Adipocyte (in vitro differentiated cells): ENCODE data around the gene ERC1.
A peak's percentile ranks its signal among the peaks of the same experiment; 100 is the strongest.

Experiments
- DNase-seq: peaks from one replicate; pipeline ENCODE4 v3.0.0-alpha.2; 2015; ENCODE audit warnings: low read depth
- H3K27me3 ChIP-seq: replicated peaks from 2 replicates; pipeline ENCODE4 v1.7.0; 2013; ENCODE audit warnings: mild to moderate bottlenecking, low read length, moderate library complexity; ENCODE audit not compliant: control insufficient read depth, insufficient read depth
- H3K36me3 ChIP-seq: 2 replicates; pipeline ENCODE4 v1.7.0; 2013; ENCODE audit warnings: low read length, mild to moderate bottlenecking, moderate library complexity; ENCODE audit not compliant: control insufficient read depth, insufficient read depth, severe bottlenecking
- H3K4me1 ChIP-seq: 2 replicates; pipeline ENCODE4 v1.7.0; 2013; ENCODE audit warnings: mild to moderate bottlenecking, low read length, moderate library complexity; ENCODE audit not compliant: control insufficient read depth, insufficient read depth
- H3K4me3 ChIP-seq: 2 replicates; pipeline ENCODE4 v1.7.0; 2013; ENCODE audit warnings: mild to moderate bottlenecking, low read length, moderate library complexity
- H3K9ac ChIP-seq: 2 replicates; pipeline ENCODE4 v1.7.0; 2013; ENCODE audit warnings: mild to moderate bottlenecking, low read length, moderate library complexity
- H3K9me3 ChIP-seq: 2 replicates; pipeline ENCODE4 v1.7.0; 2013; ENCODE audit warnings: mild to moderate bottlenecking, low read length, moderate library complexity; ENCODE audit not compliant: control insufficient read depth

The ERC1 gene

DNA sequence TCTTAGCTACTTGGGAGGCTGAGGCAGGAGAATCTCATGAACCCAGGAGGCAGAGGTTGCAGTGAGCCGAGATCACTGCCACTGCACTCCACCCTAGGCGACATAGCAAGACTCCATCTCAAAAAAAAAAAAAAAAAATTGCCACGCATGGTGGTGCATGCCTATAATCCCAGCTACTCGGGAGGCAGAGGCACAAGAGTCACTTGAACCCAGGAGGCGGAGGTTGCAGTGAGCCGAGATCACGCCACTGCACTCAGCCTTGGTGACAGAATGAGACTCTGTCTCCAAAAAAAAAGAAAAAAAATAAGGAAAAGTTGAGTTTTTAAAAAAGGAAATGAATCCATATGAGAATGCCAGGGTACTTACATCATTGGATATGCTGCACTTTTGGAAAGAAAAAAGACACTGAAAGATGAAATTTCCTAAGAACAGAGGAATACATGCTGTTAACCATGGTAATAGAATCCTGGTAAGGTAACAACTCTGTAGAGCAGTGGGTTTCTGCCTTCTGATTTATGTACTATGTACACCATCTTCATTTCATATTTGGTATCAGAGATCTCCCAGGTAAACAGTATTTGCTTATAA, 222.7 kb downstream of the ERC1 start:
- no peak for DNase-seq
- Histone ChIP-seq H3K9ac (no peak overlapping the region), H3K4me1 (peaks cover 19% of the 10 kb centered on the region), H3K27me3 (no peaks in the 10 kb centered on the region), H3K9me3 (no peaks in the 10 kb centered on the region), H3K4me3 (no peak overlapping the region), H3K36me3 (no peaks in the 10 kb centered on the region)

- Histone ChIP-seq H3K9me3 (no peaks in the 10 kb centered on the region), H3K4me3 (peak overlapping the region; percentile 26), H3K36me3 (no peaks in the 10 kb centered on the region), H3K4me1 (peaks cover 19% of the 10 kb centered on the region), H3K9ac (peak overlapping the region; percentile 32), H3K27me3 (no peaks in the 10 kb centered on the region)
- DNase-seq, result peak; percentile 22
Measured at GRCh38 chr12:1216560-1216959, 225.5 kb downstream of the ERC1 start.

DNA sequence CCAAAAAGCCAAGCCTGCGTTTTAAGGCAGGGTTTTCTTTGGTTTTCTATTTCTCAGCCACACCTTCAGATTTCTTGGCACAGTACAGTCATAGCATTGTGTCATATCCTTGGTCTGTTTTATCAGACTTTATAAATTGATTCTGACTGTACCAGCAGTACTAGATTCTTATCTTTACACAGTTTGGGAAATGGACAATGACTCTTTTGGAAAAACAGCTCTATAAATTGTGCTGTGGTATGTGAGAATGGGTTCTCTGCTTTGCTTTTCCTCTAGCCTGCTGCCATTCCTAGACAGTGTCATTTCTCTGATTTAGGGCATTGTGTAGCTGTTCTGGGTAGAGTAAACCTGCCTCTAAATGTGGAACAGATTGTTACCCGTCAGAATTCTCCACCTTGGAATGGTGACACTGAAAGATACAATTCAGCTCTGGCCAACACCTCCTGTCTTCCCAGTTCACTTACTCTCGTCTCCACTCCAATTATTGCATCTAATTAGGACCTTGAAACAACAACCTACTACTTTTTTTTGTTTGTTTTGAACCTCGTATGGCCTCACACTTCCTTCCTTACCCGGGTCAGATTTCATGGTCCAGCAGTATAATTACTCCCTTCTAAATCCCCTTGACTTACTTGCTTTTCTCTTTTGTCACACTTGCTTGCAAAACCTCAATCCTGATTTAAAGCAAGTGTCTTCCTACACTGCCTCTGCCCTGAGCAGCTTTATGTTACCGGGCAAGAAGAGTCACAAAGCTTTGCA, 226.3 kb downstream of the ERC1 start:
- Histone ChIP-seq H3K27me3 (no peaks in the 10 kb centered on the region), H3K9ac (peak overlapping the region; percentile 32), H3K4me3 (peak overlapping the region; percentile 51), H3K4me1 (peaks cover 19% of the 10 kb centered on the region), H3K9me3 (no peaks in the 10 kb centered on the region), H3K36me3 (no peaks in the 10 kb centered on the region)
- peak; percentile 92 for DNase-seq

DNA sequence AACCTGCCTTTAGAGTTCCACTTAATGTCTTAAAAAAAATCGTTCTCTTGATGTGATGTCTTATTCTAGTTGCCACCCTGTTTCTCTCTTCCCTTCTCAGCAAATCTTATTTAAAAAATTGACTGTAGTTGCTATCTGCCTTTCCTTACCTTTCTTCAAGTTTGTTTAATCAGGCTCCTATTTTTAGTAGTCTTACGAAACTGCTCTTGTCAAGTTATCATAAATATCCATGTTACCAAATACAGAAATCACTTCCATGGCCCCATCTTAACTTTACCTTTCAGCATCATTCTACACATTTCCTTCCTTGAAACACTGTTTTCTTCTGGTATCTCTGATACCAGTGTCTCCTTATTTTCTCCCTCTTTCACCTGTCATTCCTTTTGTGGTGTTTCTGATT, 227.3 kb downstream of the ERC1 start:
- peak; percentile 18 for DNase-seq
- no peaks in the 10 kb centered on the region for H3K36me3 ChIP-seq
- no peak overlapping the region for H3K4me3 ChIP-seq
- H3K4me1 ChIP-seq, result peaks cover 19% of the 10 kb centered on the region
- no peaks in the 10 kb centered on the region for H3K27me3 ChIP-seq
- no peak overlapping the region for H3K9ac ChIP-seq
- no peaks in the 10 kb centered on the region for H3K9me3 ChIP-seq

DNA sequence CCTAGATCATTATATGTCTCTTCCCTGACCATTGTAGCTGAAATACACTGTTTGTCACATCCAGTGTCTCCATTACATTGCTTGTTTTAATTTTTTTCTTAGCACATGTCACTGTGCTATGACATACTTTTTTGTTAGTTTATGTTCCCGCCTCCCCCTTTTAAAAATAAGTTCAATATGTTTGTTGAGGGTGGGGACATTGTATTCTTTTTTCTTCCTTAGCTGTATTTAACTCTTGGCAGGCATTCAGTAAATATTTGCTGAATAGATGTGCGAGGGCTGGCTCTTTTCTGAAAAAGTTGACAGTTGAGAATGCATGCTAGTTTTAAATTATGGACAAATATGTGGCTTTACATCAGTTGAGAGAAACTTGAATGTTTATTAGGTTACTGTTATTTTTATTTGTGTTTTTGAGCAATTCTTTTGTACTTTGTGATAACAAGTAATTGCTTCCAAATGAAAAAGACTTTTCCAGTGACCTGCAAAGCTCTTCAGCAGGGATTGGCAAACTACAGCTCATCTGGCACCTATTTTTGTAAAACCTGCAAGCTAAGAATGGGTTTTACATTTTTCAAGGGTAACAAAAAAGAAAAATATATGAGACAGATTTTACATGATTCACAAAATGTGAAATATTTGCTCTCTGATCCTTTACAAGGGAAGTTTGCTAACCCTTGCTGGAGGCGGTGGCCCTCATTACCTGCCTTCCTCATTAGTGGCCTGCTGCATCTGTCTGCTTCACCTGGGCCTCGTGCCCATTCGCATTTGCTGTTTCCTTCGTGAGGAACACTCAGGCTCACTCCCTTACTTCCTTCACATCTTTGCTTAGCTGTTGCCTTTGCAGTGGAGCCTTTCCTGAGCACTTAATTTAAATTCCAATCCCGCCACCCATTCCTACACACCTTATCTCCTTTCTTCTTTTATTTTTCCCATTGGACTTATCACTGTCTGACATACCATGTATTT, 229.4 kb downstream of the ERC1 start:
- Histone ChIP-seq H3K9ac (no peak overlapping the region), H3K27me3 (no peaks in the 10 kb centered on the region), H3K4me1 (peaks cover 19% of the 10 kb centered on the region), H3K4me3 (no peak overlapping the region), H3K36me3 (no peaks in the 10 kb centered on the region), H3K9me3 (no peaks in the 10 kb centered on the region)
- peak; percentile 80 for DNase-seq

DNA sequence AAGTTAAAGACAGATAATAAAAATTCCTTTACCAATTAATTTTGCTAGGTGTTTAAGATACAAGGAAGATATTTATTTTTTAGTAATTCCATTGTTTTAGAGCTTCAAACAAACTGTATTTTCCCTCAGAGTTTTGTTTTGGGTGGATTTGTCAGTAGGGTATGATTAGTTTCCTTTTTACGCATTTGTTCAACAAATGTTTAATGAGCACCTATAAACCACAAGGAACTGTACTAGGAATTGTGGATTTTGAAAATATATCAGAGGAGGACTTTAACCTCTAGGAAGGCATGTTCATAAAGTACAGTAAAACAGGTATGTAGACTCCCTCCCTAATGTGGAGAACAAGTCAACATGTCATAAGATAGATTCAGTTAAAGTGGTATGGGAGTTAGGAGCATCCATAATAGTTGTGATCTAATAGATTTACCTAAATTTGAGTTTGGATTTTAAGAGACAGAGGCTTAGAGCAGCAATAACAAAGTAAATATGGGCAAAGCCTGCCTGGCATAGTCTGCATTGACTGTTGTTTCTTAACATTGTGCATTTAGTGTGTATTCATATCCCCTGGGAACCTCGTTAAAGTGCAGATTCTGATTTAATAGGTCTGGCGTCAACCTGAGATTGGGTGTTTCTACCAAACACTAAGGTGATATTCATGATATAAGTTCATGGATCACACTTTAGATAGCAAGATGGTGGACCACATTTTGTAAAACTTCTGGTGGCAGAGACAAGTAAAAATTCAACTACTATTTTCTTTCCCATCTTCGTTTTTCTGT, 232.0 kb downstream of the ERC1 start:
- no peaks in the 10 kb centered on the region for H3K36me3 ChIP-seq
- no peak for DNase-seq
- no peak overlapping the region for H3K9ac ChIP-seq
- H3K9me3 ChIP-seq, result no peaks in the 10 kb centered on the region
- H3K4me3 ChIP-seq, result no peak overlapping the region
- H3K27me3 ChIP-seq, result no peaks in the 10 kb centered on the region
- peaks cover 5% of the 10 kb centered on the region for H3K4me1 ChIP-seq

DNA sequence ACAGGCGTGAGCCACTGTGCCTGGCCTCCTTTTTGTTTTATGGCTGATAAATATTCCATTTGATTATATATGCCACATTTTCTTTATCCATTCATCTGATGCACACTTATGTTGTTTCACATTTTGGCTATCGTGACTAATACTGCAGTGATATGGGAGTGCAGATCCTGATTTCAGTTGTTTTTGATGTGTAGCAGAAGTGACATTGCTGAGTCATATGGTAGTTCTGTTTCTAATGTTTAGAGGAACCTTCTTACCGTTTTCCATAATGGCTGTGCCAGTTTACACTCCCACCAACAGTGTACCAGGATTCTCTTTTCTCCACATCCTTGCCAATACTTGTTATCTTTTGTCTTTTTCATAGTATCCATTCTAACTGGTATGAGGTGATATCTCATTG, 235.9 kb downstream of the ERC1 start:
- H3K9me3 ChIP-seq, result no peaks in the 10 kb centered on the region
- no peaks in the 10 kb centered on the region for H3K36me3 ChIP-seq
- no peaks in the 10 kb centered on the region for H3K4me1 ChIP-seq
- no peak overlapping the region for H3K9ac ChIP-seq
- H3K27me3 ChIP-seq, result no peaks in the 10 kb centered on the region
- no peak for DNase-seq
- H3K4me3 ChIP-seq, result no peak overlapping the region

DNA sequence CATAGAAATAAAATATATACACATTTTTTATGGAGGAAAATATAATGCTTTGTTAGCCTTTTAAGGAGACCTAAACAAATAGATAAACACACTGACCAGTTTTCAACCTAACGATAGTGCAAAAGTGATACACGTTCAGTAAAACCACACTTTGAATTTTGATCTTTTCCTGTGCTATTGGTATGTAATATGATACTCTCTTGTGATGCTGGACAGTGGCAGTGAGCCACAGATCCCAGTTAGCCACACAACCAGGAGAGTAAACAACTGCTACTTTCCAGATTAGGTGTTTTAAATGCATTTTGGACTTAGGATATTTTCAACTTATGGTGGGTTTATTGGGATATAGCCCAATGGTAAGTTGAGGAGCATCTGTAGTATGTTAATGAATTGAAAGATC, 243.1 kb downstream of the ERC1 start:
- DNase-seq, result peak; percentile 61
- Histone ChIP-seq H3K4me1 (no peaks in the 10 kb centered on the region), H3K27me3 (no peaks in the 10 kb centered on the region), H3K4me3 (no peak overlapping the region), H3K9ac (no peak overlapping the region), H3K36me3 (peaks cover 15% of the 10 kb centered on the region), H3K9me3 (no peaks in the 10 kb centered on the region)

GRCh38 chr12:1246637-1247036, 255.6 kb downstream of the ERC1 start:
- no peak overlapping the region for H3K9ac ChIP-seq
- H3K36me3 ChIP-seq, result no peaks in the 10 kb centered on the region
- no peaks in the 10 kb centered on the region for H3K27me3 ChIP-seq
- H3K9me3 ChIP-seq, result no peaks in the 10 kb centered on the region
- DNase-seq, result peak; percentile 82
- H3K4me1 ChIP-seq, result peaks cover 20% of the 10 kb centered on the region
- H3K4me3 ChIP-seq, result no peak overlapping the region

DNA sequence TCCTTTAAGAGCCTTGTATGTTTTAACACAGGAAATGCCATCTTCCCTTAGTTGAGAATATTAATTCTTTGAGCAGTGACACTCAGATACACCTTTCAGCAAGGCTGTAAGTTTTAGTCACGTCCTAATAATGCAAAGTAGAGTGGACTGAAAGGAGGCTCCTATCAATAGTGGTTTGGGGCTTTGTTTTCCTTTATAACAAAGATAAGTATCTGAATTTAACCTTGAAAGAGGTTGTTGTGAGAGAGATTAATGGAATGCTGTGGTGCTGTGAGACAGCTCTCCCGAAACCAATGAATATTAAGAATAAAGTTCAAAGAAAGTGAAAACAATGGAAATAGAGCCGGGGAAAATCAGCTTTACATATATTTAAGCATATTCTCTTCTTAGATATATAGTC, 259.6 kb downstream of the ERC1 start:
- H3K9me3 ChIP-seq, result no peaks in the 10 kb centered on the region
- H3K27me3 ChIP-seq, result no peaks in the 10 kb centered on the region
- no peaks in the 10 kb centered on the region for H3K36me3 ChIP-seq
- H3K4me1 ChIP-seq, result peaks cover 14% of the 10 kb centered on the region
- H3K9ac ChIP-seq, result no peak overlapping the region
- no peak overlapping the region for H3K4me3 ChIP-seq
- DNase-seq, result no peak
